ENCODE measurements around the gene ZC3H10.
"Not testable (repeated sequence)": the region's sequence is repeated elsewhere in the genome, so short reads cannot be mapped to it uniquely, and the experiment has no call there.

Gene ZC3H10

DNA sequence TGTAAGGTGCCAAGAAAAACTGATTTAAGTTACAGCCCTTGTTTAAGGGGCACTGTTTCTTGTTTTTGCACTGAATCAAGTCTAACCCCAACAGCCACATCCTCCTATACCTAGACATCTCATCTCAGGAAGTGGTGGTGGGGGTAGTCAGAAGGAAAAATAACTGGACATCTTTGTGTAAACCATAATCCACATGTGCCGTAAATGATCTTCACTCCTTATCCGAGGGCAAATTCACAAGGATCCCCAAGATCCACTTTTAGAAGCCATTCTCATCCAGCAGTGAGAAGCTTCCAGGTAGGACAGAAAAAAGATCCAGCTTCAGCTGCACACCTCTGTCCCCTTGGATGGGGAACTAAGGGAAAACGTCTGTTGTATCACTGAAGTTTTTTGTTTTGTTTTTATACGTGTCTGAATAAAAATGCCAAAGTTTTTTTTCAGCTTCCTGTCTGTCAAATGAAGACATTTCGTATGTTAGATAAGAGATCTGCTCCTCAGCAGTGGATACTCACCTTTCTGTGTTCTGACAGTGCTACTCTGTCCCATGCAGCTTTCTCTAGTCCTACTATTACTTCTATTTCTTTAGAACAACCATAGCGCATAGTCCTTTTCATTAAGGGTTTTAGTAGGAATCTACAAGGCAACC is 14.9 kb upstream of the ZC3H10 start:
- DNase-seq = no peak

DNA sequence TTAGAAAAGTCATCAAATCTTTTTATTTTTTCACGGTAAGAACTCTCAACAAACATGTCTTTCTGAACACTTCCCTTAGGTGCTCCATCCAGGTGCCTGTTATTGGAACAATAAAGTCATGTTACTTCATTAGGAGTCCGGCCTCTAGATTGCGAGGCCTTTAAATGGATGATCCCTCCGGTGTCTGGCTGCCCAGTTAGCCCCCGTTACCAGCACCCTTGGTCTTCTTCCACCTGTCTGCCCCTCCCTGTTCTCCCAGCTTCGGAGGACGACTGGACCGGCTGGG is 14.3 kb upstream of the ZC3H10 start:
- no peak for DNase-seq

GRCh38 chr12:56104109-56104814 is 13.8 kb upstream of the ZC3H10 start, which contains the start of gene PA2G4:
TSS of gene PA2G4 (plus strand) at chr12:56104559. CDS start at chr12:56104738, 179 bp downstream.
- peak; percentile 99 for DNase-seq

- DNase-seq = no peak
Measured at GRCh38 chr12:56104815-56105608, 13.1 kb upstream of the ZC3H10 start.

DNA sequence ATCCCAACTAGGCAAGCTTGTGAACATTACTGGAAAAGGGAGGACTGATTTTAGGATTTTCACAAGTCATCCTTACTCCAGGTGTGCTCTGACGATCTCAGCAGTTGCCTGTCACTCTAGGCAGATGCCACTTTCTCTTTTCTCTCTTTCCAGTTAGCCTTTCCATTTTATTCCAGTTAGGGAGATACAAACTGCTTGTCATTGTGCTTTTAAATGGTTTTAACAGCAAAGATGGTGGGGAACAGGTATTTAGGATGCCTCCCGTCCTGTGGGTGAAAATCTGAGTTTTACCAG is 12.5 kb upstream of the ZC3H10 start:
- DNase-seq = no peak

- no peak for DNase-seq
Measured at GRCh38 chr12:56107242-56107641, 10.8 kb upstream of the ZC3H10 start.

DNA sequence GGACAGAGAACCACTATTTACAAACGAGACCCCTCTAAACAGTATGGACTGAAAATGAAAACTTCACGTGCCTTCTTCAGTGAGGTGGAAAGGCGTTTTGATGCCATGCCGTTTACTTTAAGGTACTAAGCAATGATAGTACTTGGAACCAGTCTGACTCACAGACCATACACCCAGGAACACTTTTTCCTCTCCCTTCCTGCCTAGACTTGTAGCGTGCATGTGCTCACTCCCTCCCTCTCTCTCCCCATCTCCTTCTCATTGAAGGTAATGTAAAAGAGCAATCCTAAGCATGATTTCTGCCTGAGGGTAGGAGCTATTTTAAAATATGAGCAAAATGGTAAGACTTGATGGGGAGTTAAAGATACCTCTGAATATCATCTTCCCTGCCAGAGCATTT is 7.5 kb upstream of the ZC3H10 start:
- no peak for DNase-seq

DNA sequence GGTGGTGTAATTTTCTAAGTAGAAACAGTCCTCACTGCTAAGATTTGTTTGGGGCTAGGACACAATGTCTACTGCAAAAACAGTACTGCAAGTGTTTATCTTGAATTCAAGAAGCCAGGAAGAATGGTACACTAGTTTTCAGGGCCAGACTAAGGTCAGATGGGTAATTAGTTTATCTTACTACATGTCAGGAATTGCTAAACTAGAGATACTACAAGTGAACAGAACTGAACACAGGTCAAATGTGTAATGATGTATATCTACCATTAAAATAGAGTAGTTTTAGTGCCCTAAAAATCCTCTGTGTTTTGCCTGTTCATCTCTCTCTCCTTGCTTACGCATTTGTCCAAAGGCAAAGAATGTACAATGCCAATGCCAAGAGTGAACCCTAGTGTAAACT is 4.0 kb upstream of the ZC3H10 start:
- DNase-seq = no peak

GRCh38 chr12:56115329-56115728 is 2.7 kb upstream of the ZC3H10 start:
- DNase-seq = no peak

DNA sequence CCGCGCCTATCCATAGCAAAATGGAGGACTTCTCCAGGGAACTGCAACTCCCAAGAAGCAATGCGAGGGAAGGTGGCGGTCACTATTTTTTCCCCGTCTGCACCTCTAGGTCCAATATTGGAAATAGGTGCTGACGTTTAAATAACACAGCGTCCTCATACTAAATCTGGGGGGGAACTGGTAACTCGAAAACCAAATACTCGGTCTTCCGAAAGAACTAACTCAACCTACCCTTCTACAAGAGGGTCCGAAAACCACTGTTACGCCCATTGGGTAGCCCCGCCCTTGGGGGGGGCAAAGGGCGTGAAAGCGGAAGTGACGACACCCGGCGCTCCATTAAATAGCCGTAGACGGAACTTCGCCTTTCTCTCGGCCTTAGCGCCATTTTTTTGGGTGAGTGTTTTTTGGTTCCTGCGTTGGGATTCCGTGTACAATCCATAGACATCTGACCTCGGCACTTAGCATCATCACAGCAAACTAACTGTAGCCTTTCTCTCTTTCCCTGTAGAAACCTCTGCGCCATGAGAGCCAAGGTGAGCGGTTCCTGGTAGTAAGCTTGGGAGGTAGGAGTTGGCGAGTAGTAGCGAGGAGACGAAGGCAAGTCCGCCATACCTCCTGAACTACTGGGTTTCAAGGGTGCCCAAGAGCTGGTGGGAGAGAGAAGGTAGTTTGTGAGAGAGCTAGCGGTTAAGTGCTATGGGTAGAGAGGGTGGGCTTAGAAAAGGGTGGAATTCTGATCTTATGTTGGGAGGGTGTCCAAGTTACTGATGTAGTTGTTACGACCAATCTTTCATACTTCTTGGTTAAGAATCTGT is 1.6 kb upstream of the ZC3H10 start, which contains the start of gene RPL41:
TSS of gene RPL41 (plus strand) at position 367 of the 815 bp plus-strand sequence.
- peak; percentile 94 for DNase-seq

- DNase-seq = not testable (repeated sequence)
Measured at GRCh38 chr12:56117082-56117706, 872 bp upstream of the ZC3H10 start.

DNA sequence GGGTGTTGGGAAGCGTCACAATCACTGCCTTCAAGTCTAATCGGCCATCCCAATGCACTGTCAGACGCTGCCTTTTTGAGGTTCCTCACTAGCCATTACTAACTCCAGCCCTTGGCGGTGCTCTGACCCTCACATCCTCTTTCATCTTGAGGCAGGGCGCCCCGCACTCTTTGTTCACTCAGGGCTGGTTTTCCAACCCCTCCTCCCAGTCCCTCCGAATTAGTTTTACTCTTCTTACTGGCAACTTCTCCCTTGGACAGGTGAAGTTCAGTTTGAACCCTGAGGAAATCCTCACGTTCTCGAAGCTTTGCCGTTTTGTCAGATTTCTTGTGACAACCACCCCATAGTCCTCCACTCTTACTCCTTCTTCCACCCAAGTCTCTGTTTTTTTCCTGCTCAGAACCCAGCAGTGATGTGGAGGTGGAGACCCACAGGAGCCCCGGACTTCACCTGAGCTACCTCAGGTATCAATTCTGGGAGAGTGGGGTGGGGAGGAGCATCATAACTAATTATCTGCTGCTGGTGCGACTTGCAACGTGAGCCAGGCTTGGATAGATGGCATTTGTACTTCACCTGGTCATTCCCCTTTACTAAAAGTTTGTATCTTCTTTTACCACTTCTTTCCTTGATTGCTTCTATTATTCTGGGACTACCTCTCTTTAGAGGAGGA is 757 bp downstream of the ZC3H10 start:
- no peak for DNase-seq

DNA sequence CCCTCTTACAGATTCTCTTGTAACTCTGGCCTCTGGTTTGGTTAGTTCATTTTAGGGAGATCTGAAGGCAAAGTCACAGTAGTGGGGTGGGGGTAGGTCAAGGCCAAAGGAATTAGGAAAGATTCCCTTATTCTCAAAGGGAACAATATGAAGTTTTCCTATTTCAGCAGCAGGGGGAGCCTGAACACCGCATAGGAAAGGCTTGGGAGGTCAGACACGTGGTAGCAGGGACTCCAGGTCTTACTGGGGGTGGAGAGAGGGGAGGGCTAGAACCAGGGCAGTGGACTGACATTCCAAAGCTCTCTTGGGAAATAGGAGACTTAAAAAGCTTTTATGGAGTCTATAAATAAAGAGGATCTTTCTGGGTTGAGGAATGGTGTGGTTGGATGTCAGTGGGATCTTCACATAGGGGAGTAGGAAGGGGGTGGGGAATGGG is 1.3 kb downstream of the ZC3H10 start:
- DNase-seq = peak; percentile 94

DNA sequence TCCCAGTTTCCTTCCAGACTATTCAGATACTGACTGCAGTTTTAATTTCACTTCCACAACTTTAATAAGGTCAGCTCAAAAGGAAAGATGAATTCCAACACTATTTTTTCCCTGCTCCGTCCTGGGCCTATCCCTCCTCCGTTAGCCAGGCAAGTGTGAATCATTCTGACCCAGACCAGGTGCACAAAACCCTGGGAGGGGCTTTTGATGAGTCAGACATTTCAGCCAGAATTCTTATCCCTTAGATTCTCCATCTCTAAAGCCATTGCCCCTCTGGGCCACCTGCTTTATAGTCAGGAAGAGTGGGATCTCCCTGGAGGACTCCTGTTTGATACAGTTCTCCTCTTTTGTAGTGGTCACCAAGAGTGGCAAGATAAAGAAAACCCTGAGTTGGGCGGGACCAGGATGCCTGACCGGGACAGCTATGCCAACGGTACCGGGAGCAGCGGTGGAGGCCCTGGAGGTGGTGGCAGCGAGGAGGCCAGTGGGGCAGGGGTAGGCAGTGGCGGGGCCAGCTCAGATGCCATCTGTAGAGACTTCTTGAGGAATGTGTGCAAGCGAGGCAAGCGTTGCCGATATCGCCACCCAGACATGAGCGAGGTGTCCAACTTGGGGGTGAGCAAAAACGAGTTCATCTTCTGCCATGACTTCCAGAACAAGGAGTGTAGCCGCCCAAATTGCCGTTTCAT is 2.2 kb downstream of the ZC3H10 start:
- no peak for DNase-seq

DNA sequence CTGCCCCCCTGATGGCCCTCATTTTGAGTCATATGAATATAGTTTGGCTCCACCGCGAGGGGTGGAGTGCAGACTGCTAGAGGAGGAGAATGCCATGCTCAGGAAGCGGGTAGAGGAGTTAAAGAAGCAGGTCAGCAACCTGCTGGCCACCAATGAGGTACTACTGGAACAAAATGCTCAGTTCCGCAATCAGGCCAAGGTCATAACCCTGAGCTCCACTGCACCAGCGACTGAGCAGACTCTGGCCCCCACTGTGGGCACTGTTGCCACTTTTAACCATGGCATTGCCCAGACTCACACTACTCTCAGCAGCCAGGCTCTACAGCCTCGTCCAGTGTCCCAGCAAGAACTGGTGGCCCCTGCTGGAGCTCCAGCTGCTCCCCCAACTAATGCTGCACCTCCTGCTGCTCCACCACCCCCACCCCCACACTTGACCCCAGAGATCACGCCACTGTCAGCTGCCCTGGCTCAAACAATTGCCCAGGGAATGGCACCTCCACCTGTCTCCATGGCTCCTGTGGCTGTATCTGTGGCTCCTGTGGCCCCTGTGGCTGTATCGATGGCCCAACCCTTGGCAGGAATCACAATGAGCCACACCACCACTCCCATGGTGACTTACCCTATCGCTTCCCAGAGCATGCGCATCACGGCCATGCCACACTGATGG is 3.3 kb downstream of the ZC3H10 start:
- DNase-seq = no peak

GRCh38 chr12:56122637-56123036 is 4.6 kb downstream of the ZC3H10 start:
- DNase-seq = no peak

DNA sequence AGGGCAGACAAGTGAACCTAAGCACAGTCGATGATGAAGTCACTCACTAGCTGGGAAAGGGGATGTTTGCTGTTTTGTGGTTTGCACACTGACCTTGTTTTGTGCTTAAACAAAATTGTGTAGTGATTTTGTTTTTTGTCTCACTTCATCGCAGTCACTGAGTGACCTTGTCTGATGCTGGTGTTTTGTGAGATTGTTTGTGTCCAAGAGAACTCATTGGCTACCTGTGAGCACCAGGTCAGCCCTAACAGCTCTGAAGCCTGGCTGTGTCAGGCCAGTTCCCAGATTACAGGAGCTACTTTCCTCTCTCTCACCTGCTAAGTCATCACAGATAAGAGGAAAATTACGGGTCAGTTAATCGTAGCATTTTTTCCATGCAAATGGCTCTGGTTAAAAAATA is 6.1 kb downstream of the ZC3H10 start:
- DNase-seq = no peak

DNA sequence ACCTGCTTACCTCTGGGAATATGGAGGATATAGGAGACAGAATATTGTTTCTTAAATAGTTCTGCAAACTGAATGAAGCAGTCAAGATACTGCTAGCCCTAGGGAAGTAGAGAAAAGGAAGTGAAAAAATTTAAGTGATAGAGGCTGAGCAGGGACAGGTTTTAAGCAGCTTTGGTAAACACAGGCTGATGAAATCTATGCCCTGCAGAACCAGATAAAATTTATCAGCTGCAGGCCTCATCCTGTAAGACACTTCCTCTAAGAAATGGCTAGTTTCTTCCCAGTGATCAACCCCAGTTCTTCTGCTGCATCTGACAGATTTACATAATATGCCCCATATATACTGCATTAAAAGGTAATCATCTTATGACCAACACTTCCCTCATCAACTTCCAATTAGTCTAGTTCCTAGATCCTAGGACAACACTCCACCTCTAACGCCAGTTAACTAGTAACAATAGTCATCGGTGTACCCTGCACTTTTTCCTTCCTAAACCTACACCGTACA is 8.7 kb downstream of the ZC3H10 start:
- no peak for DNase-seq

DNA sequence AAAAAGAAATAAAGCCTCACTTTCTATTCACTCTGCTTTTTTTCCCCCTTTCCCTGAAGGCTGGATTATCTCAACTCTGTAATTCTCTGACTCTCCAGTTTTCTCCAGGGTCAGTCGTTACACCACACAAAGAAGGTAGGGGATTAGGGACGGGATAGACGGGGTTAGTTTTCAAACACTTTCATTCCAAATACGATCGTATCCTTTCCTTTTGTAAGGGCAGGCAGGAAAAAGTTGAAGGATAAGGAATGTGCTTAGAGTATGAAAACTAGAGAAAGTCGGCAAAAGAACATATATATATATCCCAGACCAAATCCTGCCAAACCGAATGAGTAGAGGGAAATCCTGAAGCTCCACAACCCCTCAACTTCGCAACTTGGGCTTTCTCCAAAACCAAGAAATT is 9.4 kb downstream of the ZC3H10 start:
- DNase-seq = no peak

DNA sequence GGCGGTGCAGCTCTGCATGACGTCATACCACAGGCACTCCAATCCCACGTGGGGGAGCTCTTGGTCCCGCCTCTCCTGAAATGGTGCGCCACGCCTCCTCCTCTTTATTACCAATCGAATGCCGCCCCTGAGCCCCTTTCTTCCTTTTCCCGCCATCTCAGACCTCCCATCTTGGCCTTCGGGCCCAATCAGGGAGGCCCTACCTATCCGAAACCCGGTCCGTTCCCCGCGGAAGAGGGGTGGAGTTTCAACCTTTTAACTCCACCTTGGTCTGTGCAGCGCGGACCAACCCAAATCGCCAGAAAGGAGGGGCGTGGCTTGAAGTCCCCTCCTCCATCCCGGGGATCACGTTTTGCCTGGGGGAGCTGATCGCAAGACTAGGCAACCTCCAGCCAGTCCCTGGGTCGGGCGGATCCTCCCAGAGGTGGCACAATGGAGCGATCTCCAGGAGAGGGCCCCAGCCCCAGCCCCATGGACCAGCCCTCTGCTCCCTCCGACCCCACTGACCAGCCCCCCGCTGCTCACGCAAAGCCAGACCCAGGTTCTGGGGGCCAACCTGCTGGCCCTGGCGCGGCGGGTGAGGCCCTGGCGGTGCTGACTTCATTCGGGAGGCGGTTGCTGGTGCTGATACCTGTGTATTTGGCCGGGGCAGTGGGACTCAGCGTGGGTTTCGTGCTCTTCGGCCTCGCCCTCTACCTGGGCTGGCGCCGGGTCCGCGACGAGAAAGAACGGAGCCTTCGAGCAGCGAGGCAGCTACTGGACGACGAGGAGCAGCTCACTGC is 10.0 kb downstream of the ZC3H10 start, which contains the start of gene ESYT1:
TSS of gene ESYT1 (plus strand) at position 380 of the 782 bp plus-strand sequence. CDS start at position 433, 53 bp downstream.
- DNase-seq = peak; percentile 100

All from fibroblast of skin of right quadriceps (primary cell).